Gastrocnemius medialis (tissue), 4 donors: ENCODE measurements around the gene PLD2.

ENCODE experiments used
- POLR2A ChIP-seq, 2 donors: fragments of 450-650 bp; IDR thresholded peaks; one replicate each; pipeline ENCODE4 v1.6.1; 2017; ENCODE audit warnings: antibody characterized with exemption in 2 of 2, mild to moderate bottlenecking in 2 of 2, moderate library complexity in 2 of 2
- TF ChIP-seq, protein P1 (sequence below), 5 experiments: fragments of 450-650 bp in 3 of 5; fragments of 200-600 bp in 2 of 5; sonication (generic) in 2 of 5; IDR thresholded peaks in 4 of 5; conservative IDR thresholded peaks in 1 of 5; 1 replicate in 4 of 5; 2 replicates in 1 of 5; pipeline ENCODE4 v1.5.1; 2016 to 2019; ENCODE audit warnings: antibody characterized with exemption in 5 of 5, mild to moderate bottlenecking in 3 of 5, moderate library complexity in 3 of 5

DNA sequence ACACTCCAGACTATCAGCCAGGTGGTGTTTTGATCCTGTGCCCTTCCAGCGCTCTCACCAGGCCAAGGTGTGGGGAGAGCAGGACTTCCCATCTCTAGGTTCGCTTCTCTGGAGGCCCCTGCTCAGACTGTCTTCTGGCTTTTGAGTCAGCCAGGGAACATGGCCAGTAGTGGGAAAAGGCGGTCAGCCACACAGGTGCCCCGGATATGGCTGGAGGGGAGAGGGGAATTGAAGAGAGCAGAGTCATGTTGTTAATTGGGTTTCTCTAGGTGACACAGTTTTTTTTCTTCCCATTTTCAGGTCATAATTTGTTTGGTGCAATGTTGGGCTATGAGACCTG, 27.7 kb downstream of the PLD2 start:
- TF ChIP-seq, protein P1, sequence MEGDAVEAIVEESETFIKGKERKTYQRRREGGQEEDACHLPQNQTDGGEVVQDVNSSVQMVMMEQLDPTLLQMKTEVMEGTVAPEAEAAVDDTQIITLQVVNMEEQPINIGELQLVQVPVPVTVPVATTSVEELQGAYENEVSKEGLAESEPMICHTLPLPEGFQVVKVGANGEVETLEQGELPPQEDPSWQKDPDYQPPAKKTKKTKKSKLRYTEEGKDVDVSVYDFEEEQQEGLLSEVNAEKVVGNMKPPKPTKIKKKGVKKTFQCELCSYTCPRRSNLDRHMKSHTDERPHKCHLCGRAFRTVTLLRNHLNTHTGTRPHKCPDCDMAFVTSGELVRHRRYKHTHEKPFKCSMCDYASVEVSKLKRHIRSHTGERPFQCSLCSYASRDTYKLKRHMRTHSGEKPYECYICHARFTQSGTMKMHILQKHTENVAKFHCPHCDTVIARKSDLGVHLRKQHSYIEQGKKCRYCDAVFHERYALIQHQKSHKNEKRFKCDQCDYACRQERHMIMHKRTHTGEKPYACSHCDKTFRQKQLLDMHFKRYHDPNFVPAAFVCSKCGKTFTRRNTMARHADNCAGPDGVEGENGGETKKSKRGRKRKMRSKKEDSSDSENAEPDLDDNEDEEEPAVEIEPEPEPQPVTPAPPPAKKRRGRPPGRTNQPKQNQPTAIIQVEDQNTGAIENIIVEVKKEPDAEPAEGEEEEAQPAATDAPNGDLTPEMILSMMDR (IDR thresholded peaks at IDR 0.05 in 4 of 5, conservative IDR thresholded peaks at IDR 0.05 in 1 of 5), result no peak
- TF ChIP-seq POLR2A (IDR thresholded peaks at IDR 0.05), result no peak
